Type B pancreatic cell (in vitro differentiated cells): ENCODE data around the gene HLA-E. TPM values are rescaled to one million over a fixed set of nuclear protein-coding genes. Genes with fewer than 3 reads are reported as not detected.
"Not testable (repeated sequence)": the region's sequence is repeated elsewhere in the genome, so short reads cannot be mapped to it uniquely, and the experiment has no call there.

Experiments used
- DNase-seq: peaks from one replicate; pipeline ENCODE4 v3.0.0; 2021; ENCODE audit warnings: mixed read lengths; ENCODE audit not compliant: unreplicated experiment; ENCODE audit errors: extremely low spot score
- H3K27ac Mint-ChIP-seq: 2 replicates; pipeline ENCODE4 v1.8.0; 2021; ENCODE audit warnings: mild to moderate bottlenecking, mixed read lengths
- H3K27me3 Mint-ChIP-seq: 2 replicates; pipeline ENCODE4 v1.8.0; 2021; ENCODE audit warnings: mixed read lengths
- H3K36me3 Mint-ChIP-seq: 2 replicates; pipeline ENCODE4 v1.8.0; 2021; ENCODE audit warnings: mixed read lengths
- H3K4me1 Mint-ChIP-seq: one replicate; pipeline ENCODE4 v1.8.0; 2021; ENCODE audit warnings: mixed read lengths; ENCODE audit not compliant: unreplicated experiment
- H3K4me3 Mint-ChIP-seq: 2 replicates; pipeline ENCODE4 v1.8.0; 2021; ENCODE audit warnings: mild to moderate bottlenecking, mixed read lengths
- H3K9me3 Mint-ChIP-seq: 2 replicates; pipeline ENCODE4 v1.8.0; 2021; ENCODE audit warnings: mixed read lengths
- total RNA-seq: library from RNA; stranded (reverse); gene quantifications from 2 replicates; pipeline ENCODE4 v1.2.1, GENCODE V29; 2021; ENCODE audit warnings: low replicate concordance
- TF ChIP-seq, protein P1 (sequence below): fragments of 200-600 bp; sonication (generic); conservative IDR thresholded peaks from 2 replicates; pipeline ENCODE4 v1.5.0; 2021; ENCODE audit warnings: antibody characterized with exemption, mild to moderate bottlenecking

The HLA-E gene
- total RNA-seq, 1 donor from 2014 or later = 50.8 TPM

DNA sequence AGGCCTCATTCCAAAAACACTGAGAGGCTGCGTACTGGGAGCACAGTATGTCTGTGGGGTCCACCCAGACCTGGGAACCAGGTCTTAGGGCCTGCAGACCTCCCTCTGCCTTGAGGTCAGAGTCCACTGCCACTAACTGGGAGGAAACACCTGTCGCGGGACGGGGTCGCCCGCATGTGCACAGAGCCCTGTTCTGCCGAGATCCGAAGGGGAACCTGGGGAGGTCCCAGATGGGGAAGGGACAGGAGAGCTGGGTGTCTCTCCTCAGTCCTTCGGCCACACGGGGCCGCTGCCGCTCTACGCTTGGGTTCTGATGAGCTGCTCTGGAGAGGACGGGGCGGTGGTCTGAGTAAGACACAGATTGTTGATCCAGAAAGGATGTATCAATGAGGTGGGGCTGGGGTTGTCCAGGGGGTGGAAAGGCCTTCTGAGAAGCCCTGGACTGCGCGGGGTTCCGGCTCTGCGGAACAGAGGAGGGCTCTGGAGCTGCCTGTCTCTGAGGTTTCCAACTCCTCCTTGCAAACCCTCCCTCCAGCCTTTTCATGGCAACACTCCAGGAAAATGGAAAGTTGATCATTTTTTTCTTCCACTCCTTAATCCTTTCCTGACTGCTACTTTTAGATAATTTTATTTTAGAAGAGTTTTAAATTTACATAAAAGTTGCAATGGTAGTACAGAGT is 7.2 kb upstream of the HLA-E start:
- not testable (repeated sequence) for DNase-seq, H3K36me3 Mint-ChIP-seq, H3K9me3 Mint-ChIP-seq, H3K4me1 Mint-ChIP-seq, H3K4me3 Mint-ChIP-seq, H3K27ac Mint-ChIP-seq
- TF ChIP-seq, protein P1, sequence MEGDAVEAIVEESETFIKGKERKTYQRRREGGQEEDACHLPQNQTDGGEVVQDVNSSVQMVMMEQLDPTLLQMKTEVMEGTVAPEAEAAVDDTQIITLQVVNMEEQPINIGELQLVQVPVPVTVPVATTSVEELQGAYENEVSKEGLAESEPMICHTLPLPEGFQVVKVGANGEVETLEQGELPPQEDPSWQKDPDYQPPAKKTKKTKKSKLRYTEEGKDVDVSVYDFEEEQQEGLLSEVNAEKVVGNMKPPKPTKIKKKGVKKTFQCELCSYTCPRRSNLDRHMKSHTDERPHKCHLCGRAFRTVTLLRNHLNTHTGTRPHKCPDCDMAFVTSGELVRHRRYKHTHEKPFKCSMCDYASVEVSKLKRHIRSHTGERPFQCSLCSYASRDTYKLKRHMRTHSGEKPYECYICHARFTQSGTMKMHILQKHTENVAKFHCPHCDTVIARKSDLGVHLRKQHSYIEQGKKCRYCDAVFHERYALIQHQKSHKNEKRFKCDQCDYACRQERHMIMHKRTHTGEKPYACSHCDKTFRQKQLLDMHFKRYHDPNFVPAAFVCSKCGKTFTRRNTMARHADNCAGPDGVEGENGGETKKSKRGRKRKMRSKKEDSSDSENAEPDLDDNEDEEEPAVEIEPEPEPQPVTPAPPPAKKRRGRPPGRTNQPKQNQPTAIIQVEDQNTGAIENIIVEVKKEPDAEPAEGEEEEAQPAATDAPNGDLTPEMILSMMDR = peak; percentile 85
- peaks cover 89% of the 10 kb centered on the region for H3K27me3 Mint-ChIP-seq

DNA sequence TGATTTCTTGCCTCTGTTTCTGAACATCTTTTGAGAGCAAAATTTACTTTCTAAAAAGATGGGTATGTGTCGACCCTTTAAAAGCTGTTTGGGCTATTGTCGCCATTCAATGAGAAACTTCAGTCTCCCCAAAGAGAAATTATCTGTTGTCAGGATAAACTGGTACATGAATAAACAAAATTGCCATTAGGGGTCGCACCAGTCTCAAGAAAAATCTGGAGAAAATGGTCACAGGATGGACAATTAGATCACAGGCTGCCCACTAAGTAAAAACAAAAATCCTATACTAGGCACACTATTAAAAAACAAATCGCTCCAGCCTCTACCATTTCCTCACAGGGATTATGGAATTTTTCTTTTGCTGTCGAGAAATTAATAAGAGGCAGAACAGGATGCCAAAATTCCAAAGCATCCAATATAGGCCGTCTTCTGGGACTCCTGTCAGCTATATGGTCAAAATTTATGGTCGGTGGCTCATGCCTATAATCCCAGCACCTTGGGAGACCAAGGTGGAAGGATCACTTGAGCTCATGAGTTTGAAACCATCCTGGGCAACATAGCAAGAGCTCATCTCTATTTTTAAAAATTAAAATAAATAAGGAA is 5.5 kb upstream of the HLA-E start:
- TF ChIP-seq, protein P1 = peak; percentile 76
- H3K4me1 Mint-ChIP-seq = no peaks in the 10 kb centered on the region
- H3K27me3 Mint-ChIP-seq = peaks cover 79% of the 10 kb centered on the region
- H3K9me3 Mint-ChIP-seq = no peaks in the 10 kb centered on the region
- no peak overlapping the region for H3K27ac Mint-ChIP-seq
- H3K4me3 Mint-ChIP-seq = no peak overlapping the region
- no peaks in the 10 kb centered on the region for H3K36me3 Mint-ChIP-seq
- no peak for DNase-seq

DNA sequence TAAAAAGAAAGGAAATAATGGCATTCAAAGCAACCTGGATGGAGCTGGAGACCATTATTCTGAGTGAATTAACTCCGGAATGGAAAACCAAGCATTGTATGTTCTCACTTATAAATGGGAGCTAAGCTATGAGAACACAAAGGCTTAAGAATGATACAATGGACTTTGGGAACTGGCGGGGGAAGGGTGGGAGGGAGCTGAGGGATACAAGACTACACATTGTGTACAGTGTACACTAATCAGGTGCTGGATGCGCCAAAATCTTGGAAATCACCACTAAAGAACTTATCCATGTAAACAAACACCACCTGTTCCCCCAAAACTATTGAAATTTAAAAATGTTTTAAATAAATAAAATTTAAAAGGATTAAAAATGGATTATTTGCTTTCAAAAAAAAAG is 4.1 kb upstream of the HLA-E start:
- no peak overlapping the region for H3K4me3 Mint-ChIP-seq
- DNase-seq = no peak
- H3K9me3 Mint-ChIP-seq = no peaks in the 10 kb centered on the region
- H3K4me1 Mint-ChIP-seq = peaks cover 8% of the 10 kb centered on the region
- no peak overlapping the region for H3K27ac Mint-ChIP-seq
- TF ChIP-seq, protein P1 = no peak
- peaks cover 69% of the 10 kb centered on the region for H3K27me3 Mint-ChIP-seq
- no peaks in the 10 kb centered on the region for H3K36me3 Mint-ChIP-seq

DNA sequence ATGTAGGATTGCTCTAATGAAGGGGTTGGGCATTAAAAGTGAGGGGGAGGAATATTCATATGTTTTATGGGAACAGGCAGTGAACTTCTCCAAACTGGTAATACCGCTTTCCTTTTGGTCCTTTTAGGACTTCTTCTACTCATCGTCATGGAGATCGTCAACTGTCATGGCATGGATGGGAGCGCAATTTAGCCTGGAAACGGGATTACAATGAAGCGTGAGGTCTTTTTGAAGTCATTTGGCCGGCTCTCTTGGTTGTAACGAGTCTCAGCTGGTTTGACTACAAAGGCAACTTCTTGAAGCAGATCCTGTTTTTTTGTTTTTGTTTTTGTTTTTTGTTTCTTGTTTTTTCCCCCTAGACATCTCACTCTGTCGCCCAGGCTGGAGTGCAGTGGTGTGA is 1.4 kb upstream of the HLA-E start:
- H3K27ac Mint-ChIP-seq = peak overlapping the region; percentile 65
- H3K4me1 Mint-ChIP-seq = peaks cover 10% of the 10 kb centered on the region
- DNase-seq = no peak
- H3K9me3 Mint-ChIP-seq = no peaks in the 10 kb centered on the region
- H3K27me3 Mint-ChIP-seq = peaks cover 44% of the 10 kb centered on the region
- TF ChIP-seq, protein P1 = no peak
- H3K4me3 Mint-ChIP-seq = no peak overlapping the region
- H3K36me3 Mint-ChIP-seq = peaks cover 4% of the 10 kb centered on the region

DNA sequence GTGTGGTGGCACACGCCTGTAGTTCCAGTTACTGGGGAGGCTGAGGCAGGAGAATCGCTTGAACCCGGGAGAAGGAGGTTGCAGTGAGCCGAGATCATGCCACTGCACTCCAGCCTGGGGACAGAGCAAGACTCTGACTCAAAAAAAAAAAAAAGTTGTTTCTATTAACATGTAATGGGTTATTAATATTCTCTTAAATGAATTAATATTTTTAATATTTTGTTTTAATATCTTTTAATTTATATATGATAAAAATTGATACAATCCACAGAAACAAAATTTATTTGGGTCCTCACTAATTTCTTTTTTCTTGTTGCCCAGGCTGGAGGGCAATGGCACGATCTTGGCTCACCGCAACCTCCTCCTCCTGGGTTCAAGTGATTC is 620 bp upstream of the HLA-E start:
- Mint-ChIP-seq H3K27ac (peak overlapping the region; percentile 99), H3K4me1 (peaks cover 10% of the 10 kb centered on the region), H3K27me3 (peaks cover 36% of the 10 kb centered on the region), H3K4me3 (peak overlapping the region; percentile 98)
- DNase-seq, H3K9me3 Mint-ChIP-seq, H3K36me3 Mint-ChIP-seq: not testable (repeated sequence)

DNA sequence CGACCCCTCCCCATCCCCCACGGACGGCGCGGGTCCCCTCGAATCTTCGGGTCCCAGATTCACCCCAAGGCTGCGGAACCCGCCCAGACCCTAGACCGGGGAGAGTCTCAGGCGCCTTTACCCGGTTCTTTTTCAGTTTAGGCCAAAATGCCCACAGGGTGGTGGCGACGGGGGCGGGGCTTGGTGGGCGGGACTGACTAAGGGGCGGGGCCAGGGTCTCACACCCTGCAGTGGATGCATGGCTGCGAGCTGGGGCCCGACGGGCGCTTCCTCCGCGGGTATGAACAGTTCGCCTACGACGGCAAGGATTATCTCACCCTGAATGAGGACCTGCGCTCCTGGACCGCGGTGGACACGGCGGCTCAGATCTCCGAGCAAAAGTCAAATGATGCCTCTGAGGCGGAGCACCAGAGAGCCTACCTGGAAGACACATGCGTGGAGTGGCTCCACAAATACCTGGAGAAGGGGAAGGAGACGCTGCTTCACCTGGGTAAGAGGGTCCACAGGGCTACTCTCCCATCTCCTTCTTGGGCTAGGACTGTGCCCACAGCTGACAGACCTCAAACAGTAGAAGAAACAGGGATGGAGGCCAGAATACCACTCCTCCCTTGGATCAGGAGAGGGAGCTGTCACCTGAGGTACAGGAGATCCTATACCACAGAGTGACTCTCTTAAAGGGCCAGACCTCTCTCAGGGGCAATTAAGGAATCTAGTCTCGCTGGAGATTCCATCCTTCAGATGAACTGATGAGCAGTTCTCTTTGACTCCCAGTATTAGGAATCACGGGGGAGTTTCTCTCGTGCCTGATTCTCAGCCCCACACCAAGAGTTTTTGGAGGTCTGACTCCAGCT is 942 bp downstream of the HLA-E start:
- Mint-ChIP-seq H3K27me3 (peaks cover 28% of the 10 kb centered on the region), H3K9me3 (no peaks in the 10 kb centered on the region), H3K27ac (peak overlapping the region; percentile 99), H3K36me3 (peaks cover 4% of the 10 kb centered on the region), H3K4me3 (peak overlapping the region; percentile 98), H3K4me1 (peaks cover 10% of the 10 kb centered on the region)
- TF ChIP-seq, protein P1 = no peak
- DNase-seq = no peak

DNA sequence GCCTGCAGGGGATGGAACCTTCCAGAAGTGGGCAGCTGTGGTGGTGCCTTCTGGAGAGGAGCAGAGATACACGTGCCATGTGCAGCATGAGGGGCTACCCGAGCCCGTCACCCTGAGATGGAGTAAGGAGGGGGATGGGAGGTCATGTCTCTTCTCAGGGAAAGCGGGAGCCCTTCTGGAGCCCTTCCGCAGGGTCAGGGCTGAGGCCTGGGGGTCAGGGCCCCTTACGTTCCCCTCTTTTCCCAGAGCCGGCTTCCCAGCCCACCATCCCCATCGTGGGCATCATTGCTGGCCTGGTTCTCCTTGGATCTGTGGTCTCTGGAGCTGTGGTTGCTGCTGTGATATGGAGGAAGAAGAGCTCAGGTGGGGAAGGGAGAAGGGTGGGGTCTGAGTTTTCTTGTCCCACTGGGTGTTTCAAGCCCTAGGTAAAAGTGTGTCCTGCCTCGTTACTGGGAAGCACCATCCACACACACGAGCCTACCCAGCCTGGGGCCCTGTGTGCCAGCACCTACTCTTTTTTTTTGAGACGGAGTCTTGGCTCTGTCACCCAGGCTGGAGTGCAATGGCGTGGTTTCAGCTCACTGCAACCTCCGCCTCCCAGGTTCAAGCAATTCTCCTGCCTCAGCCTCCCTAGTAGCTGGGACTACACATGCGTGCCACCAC is 2.1 kb downstream of the HLA-E start:
- H3K36me3 Mint-ChIP-seq, H3K9me3 Mint-ChIP-seq, DNase-seq, H3K27ac Mint-ChIP-seq: not testable (repeated sequence)
- Mint-ChIP-seq H3K4me1 (peaks cover 10% of the 10 kb centered on the region), H3K4me3 (peak overlapping the region; percentile 54), H3K27me3 (peaks cover 27% of the 10 kb centered on the region)
